Progenitor cell of endocrine pancreas (in vitro differentiated cells): ENCODE results near the gene TTLL6. TPM values are rescaled to one million over a fixed set of nuclear protein-coding genes. Genes with fewer than 3 reads are reported as not detected.
"Not testable (repeated sequence)": the region's sequence is repeated elsewhere in the genome, so short reads cannot be mapped to it uniquely, and the experiment has no call there.

Source experiments
- DNase-seq: peaks from one replicate; pipeline ENCODE4 v3.0.0; 2021; ENCODE audit warnings: low spot score; ENCODE audit not compliant: unreplicated experiment
- H3K27ac Mint-ChIP-seq: 2 replicates; pipeline ENCODE4 v1.8.0; 2021; ENCODE audit warnings: mild to moderate bottlenecking, moderate library complexity, mixed read lengths
- H3K27me3 Mint-ChIP-seq: 2 replicates; pipeline ENCODE4 v1.8.0; 2021; ENCODE audit warnings: mixed read lengths
- H3K36me3 Mint-ChIP-seq: 2 replicates; pipeline ENCODE4 v1.8.0; 2022; ENCODE audit warnings: mixed read lengths; ENCODE audit not compliant: insufficient read depth
- H3K4me1 Mint-ChIP-seq: 2 replicates; pipeline ENCODE4 v1.8.0; 2021; ENCODE audit warnings: low read depth, mixed read lengths
- H3K4me3 Mint-ChIP-seq: 2 replicates; pipeline ENCODE4 v1.8.0; 2021; ENCODE audit warnings: low read depth, mild to moderate bottlenecking, moderate library complexity, mixed read lengths
- H3K9me3 Mint-ChIP-seq: 2 replicates; pipeline ENCODE4 v1.8.0; 2021; ENCODE audit warnings: low read depth, mixed read lengths
- total RNA-seq: library from RNA; stranded (reverse); gene quantifications from 2 replicates; pipeline ENCODE4 v1.2.1, GENCODE V29; 2021
- TF ChIP-seq, protein P1 (sequence below): fragments of 200-600 bp; sonication (generic); IDR thresholded peaks from one replicate; pipeline ENCODE4 v1.5.0; 2021; ENCODE audit warnings: antibody characterized with exemption, mild to moderate bottlenecking; ENCODE audit not compliant: unreplicated experiment

The TTLL6 gene
- total RNA-seq, 1 donor from 2014 or later, result 4.0 TPM

- TF ChIP-seq, protein P1, sequence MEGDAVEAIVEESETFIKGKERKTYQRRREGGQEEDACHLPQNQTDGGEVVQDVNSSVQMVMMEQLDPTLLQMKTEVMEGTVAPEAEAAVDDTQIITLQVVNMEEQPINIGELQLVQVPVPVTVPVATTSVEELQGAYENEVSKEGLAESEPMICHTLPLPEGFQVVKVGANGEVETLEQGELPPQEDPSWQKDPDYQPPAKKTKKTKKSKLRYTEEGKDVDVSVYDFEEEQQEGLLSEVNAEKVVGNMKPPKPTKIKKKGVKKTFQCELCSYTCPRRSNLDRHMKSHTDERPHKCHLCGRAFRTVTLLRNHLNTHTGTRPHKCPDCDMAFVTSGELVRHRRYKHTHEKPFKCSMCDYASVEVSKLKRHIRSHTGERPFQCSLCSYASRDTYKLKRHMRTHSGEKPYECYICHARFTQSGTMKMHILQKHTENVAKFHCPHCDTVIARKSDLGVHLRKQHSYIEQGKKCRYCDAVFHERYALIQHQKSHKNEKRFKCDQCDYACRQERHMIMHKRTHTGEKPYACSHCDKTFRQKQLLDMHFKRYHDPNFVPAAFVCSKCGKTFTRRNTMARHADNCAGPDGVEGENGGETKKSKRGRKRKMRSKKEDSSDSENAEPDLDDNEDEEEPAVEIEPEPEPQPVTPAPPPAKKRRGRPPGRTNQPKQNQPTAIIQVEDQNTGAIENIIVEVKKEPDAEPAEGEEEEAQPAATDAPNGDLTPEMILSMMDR, result no peak
- Mint-ChIP-seq H3K27me3 (peaks cover 6% of the 10 kb centered on the region), H3K27ac (no peak overlapping the region), H3K36me3 (peaks cover 4% of the 10 kb centered on the region), H3K4me3 (no peak overlapping the region), H3K9me3 (no peaks in the 10 kb centered on the region), H3K4me1 (peaks cover 38% of the 10 kb centered on the region)
- no peak for DNase-seq
These were observed 18.9 kb upstream of the TTLL6 start for GRCh38 chr17:48835971-48836370.

GRCh38 chr17:48834973-48835372 is 17.9 kb upstream of the TTLL6 start:
- TF ChIP-seq, protein P1, result no peak
- H3K4me3 Mint-ChIP-seq, result no peak overlapping the region
- H3K36me3 Mint-ChIP-seq, result no peaks in the 10 kb centered on the region
- H3K4me1 Mint-ChIP-seq, result peaks cover 34% of the 10 kb centered on the region
- DNase-seq, result no peak
- no peaks in the 10 kb centered on the region for H3K27me3 Mint-ChIP-seq
- H3K27ac Mint-ChIP-seq, result no peak overlapping the region
- H3K9me3 Mint-ChIP-seq, result no peaks in the 10 kb centered on the region

- peak overlapping the region; percentile 94 for H3K27ac Mint-ChIP-seq
- no peaks in the 10 kb centered on the region for H3K9me3 Mint-ChIP-seq
- peak overlapping the region; percentile 96 for H3K4me3 Mint-ChIP-seq
- no peaks in the 10 kb centered on the region for H3K36me3 Mint-ChIP-seq
- TF ChIP-seq, protein P1, result no peak
- H3K4me1 Mint-ChIP-seq, result peaks cover 16% of the 10 kb centered on the region
- DNase-seq, result no peak
- no peaks in the 10 kb centered on the region for H3K27me3 Mint-ChIP-seq
These were observed 14.5 kb upstream of the TTLL6 start for GRCh38 chr17:48831549-48831883.

DNA sequence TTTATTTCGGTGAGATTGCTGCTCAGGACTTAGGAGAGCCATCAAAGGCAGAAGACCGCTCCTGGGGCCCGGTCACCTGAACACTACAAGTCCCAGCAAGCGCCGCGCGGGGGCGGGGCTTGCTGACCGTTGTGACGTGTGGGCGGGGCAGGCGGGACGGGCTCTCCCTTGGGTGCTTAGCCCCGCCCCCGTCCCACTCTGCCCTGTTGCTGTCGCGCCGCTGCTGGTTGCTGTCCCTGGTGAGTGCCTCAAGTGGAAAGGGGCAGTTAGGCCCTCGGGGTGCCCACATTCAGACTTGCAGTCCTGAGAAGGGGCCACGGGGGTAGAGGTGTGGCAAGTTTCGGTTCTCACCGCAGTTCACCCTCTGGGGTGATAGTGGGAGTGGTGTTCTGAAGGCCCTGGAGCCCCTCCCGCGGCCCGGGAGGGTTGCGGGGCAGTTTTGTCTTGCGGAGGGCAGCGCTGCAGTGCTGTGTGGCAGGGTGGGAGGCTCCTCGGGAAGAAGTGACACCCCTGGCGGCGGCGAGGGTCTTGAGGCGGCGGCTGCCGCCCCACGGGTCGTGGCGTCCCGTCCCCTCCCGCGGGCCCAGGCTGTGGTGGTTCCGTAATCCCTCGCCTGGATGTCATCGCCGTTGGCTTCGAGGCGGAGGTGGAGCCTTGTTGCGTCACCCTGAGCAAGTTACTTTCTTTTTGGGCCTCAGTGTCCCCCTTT is 14.0 kb upstream of the TTLL6 start, which contains the start of gene CALCOCO2:
CALCOCO2 (plus strand) TSS at position 196 of the 709 bp plus-strand sequence. CDS start 10,673 bp downstream, outside the sequence.
- peak within 1 kb of the TSS; percentile 96 for H3K4me3 Mint-ChIP-seq
- peak within 1 kb of the TSS; percentile 98 for H3K27ac Mint-ChIP-seq
- H3K36me3 Mint-ChIP-seq, result no peaks in the 10 kb centered on the region
- no peaks in the 10 kb centered on the region for H3K27me3 Mint-ChIP-seq
- H3K4me1 Mint-ChIP-seq, result peaks cover 11% of the 10 kb centered on the region
- TF ChIP-seq, protein P1, result no peak
- peak; percentile 81 for DNase-seq
- H3K9me3 Mint-ChIP-seq, result no peaks in the 10 kb centered on the region

- Mint-ChIP-seq H3K27me3 (peaks cover 3% of the 10 kb centered on the region), H3K9me3 (no peaks in the 10 kb centered on the region), H3K36me3 (no peaks in the 10 kb centered on the region), H3K27ac (no peak overlapping the region), H3K4me3 (no peak overlapping the region), H3K4me1 (peaks cover 2% of the 10 kb centered on the region)
- DNase-seq, result no peak
- TF ChIP-seq, protein P1, result no peak
These were observed 8.7 kb upstream of the TTLL6 start for GRCh38 chr17:48825446-48826381.

GRCh38 chr17:48820936-48821335 is 3.9 kb upstream of the TTLL6 start:
- not testable (repeated sequence) for DNase-seq, H3K4me3 Mint-ChIP-seq, H3K36me3 Mint-ChIP-seq, H3K27ac Mint-ChIP-seq, H3K9me3 Mint-ChIP-seq
- peaks cover 14% of the 10 kb centered on the region for H3K4me1 Mint-ChIP-seq
- H3K27me3 Mint-ChIP-seq, result peaks cover 12% of the 10 kb centered on the region
